GM19438 (cell line): ENCODE measurements around the gene GLO1.
"Not testable (repeated sequence)": the region's sequence is repeated elsewhere in the genome, so short reads cannot be mapped to it uniquely, and the experiment has no call there.

Source experiments
- ATAC-seq: cut with Tn5 transposase; IDR thresholded peaks from one replicate; pipeline ENCODE4 v1.9.1; 2021; ENCODE audit warnings: low read depth; ENCODE audit not compliant: unreplicated experiment

The GLO1 gene

GRCh38 chr6:38708496-38708895 lies 5.6 kb upstream of the GLO1 start:
- no peak for ATAC-seq

- no peak for ATAC-seq
Measured at GRCh38 chr6:38705924-38706323, 3.0 kb upstream of the GLO1 start.

- ATAC-seq: no peak
Measured at GRCh38 chr6:38703949-38704590, 1.1 kb upstream of the GLO1 start.

- no peak for ATAC-seq
Measured at GRCh38 chr6:38701551-38701950, 1.4 kb downstream of the GLO1 start.

GRCh38 chr6:38699702-38700101 lies 3.2 kb downstream of the GLO1 start:
- ATAC-seq: not testable (repeated sequence)

GRCh38 chr6:38697846-38698245 lies 5.1 kb downstream of the GLO1 start:
- no peak for ATAC-seq

- ATAC-seq: no peak
Measured at GRCh38 chr6:38696345-38696744, 6.6 kb downstream of the GLO1 start.

GRCh38 chr6:38695933-38696332 lies 7.0 kb downstream of the GLO1 start:
- no peak for ATAC-seq

GRCh38 chr6:38695227-38695900 lies 7.6 kb downstream of the GLO1 start:
- ATAC-seq: no peak

GRCh38 chr6:38688579-38689087 lies 14.3 kb downstream of the GLO1 start:
- no peak for ATAC-seq

- ATAC-seq: no peak
Measured at GRCh38 chr6:38687549-38687948, 15.4 kb downstream of the GLO1 start.

- no peak for ATAC-seq
Measured at GRCh38 chr6:38687043-38687353, 15.9 kb downstream of the GLO1 start.

GRCh38 chr6:38686270-38687042 lies 16.5 kb downstream of the GLO1 start:
- ATAC-seq: no peak

- no peak for ATAC-seq
Measured at GRCh38 chr6:38684904-38685303, 18.0 kb downstream of the GLO1 start.

- ATAC-seq: no peak
Measured at GRCh38 chr6:38684237-38684636, 18.7 kb downstream of the GLO1 start.

- no peak for ATAC-seq
Measured at GRCh38 chr6:38681850-38682249, 21.1 kb downstream of the GLO1 start.

- ATAC-seq: no peak
Measured at GRCh38 chr6:38679668-38680067, 23.3 kb downstream of the GLO1 start.

- ATAC-seq: no peak
Measured at GRCh38 chr6:38678178-38678760, 24.7 kb downstream of the GLO1 start.

GRCh38 chr6:38676974-38677544 lies 25.9 kb downstream of the GLO1 start:
- no peak for ATAC-seq

GRCh38 chr6:38676236-38676973 lies 26.5 kb downstream of the GLO1 start:
- ATAC-seq: no peak
